Suprapubic skin (tissue), 4 donors: ENCODE measurements around the gene ZNF575. TPM values are rescaled to one million over a fixed set of nuclear protein-coding genes. Genes with fewer than 3 reads are reported as not detected.

Experiments used
- DNase-seq, 2 donors: peaks; one replicate each; pipeline ENCODE4 v3.0.0-alpha.2; 2019; ENCODE audit warnings: low spot score in 2 of 2
- H3K27ac ChIP-seq: fragments of 200-600 bp; sonication (generic); one replicate; pipeline ENCODE4 v1.5.1; 2019
- H3K27me3 ChIP-seq: fragments of 200-600 bp; sonication (generic); one replicate; pipeline ENCODE4 v1.5.1; 2019
- H3K36me3 ChIP-seq: fragments of 200-600 bp; sonication (generic); one replicate; pipeline ENCODE4 v1.5.1; 2019
- H3K4me1 ChIP-seq: fragments of 200-600 bp; sonication (generic); one replicate; pipeline ENCODE4 v1.5.1; 2019
- H3K4me3 ChIP-seq: fragments of 200-600 bp; sonication (generic); one replicate; pipeline ENCODE4 v1.5.1; 2019; ENCODE audit warnings: mild to moderate bottlenecking
- H3K9me3 ChIP-seq: fragments of 200-600 bp; sonication (generic); one replicate; pipeline ENCODE4 v1.5.1; 2019
- CTCF ChIP-seq, 2 donors: fragments of 200-600 bp in 1 of 2; fragments of 450-650 bp in 1 of 2; sonication (generic) in 1 of 2; IDR thresholded peaks; one replicate each; pipeline ENCODE4 v1.5.1; 2016 to 2019; ENCODE audit warnings: antibody characterized with exemption in 2 of 2, mild to moderate bottlenecking in 1 of 2, moderate library complexity in 1 of 2
- EP300 ChIP-seq: sonication (generic); formaldehyde crosslinking; IDR thresholded peaks from one replicate; pipeline ENCODE4 v1.6.1; 2017; ENCODE audit warnings: antibody characterized with exemption
- POLR2A ChIP-seq, 2 donors: fragments of 450-650 bp; IDR thresholded peaks; one replicate each; pipeline ENCODE4 v1.6.1; 2017; ENCODE audit warnings: antibody characterized with exemption in 2 of 2, mild to moderate bottlenecking in 2 of 2, moderate library complexity in 2 of 2
- POLR2AphosphoS5 ChIP-seq, 3 donors: sonication (generic); formaldehyde crosslinking; IDR thresholded peaks; one replicate each; pipeline ENCODE4 v1.6.1; 2017; ENCODE audit warnings: antibody characterized with exemption in 3 of 3
- WGBS: methylation state at CpG from one replicate; pipeline ENCODE4 v1.1.5; 2018; 5-methylcytosine and 5-hydroxymethylcytosine counted together
- total RNA-seq, 4 donors: library from RNA; depleted of rRNA; stranded (reverse); fragments of >200 nt; gene quantifications; one replicate each; pipeline ENCODE4 v1.1.0, GENCODE V29; 2016

Gene ZNF575
- total RNA-seq, 4 donors from 2014 or later, result 0.52 to 2.4 (median 0.92) TPM

DNA sequence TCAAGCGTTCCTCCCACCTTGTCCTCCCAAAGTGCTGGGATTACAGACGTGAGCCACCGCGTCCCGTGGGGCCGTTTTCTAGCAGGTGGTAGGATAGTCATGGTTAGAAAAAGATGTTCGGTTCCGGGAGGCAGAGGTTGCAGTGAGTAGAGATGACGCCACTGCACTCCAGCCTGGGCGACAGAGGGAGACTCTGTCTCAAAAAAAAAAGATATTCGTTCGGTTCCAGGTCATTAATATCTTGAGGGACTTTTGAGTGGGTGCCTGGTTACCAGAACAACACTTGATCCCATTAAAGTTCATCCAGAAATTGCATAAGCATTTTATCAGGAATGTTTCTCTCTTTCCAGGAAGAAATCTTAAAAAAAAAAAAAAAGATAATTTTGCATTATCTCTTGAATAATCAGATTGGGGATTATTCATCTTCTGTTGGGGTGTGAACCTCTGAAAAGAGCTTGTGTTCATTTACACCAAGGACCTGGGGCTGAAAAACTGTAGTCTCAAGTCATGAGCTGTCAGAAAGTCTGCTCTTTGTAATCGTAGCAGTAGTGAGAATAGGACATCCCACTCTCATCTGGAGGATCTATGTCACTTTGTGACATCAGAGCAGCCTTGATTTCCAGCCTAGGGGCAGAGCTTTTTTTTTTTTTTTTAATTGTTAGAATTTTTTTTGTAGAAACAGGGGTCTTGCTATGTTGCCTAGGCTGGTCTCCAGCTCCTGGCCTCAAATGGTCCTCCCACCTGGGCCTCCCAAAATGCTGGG lies 4.9 kb upstream of the ZNF575 start:
- Histone ChIP-seq H3K27ac (peak overlapping the region; percentile 83), H3K9me3 (no peaks in the 10 kb centered on the region), H3K4me3 (peak overlapping the region; percentile 80), H3K36me3 (no peaks in the 10 kb centered on the region), H3K27me3 (no peaks in the 10 kb centered on the region), H3K4me1 (peaks cover 63% of the 10 kb centered on the region)
- peak in 1 of 2 donors; percentile 80 for DNase-seq
- TF ChIP-seq POLR2A (IDR thresholded peaks at IDR 0.05), result no peak
- no peak for TF ChIP-seq CTCF (IDR thresholded peaks at IDR 0.05)
- no peak for TF ChIP-seq EP300
- TF ChIP-seq POLR2AphosphoS5 (IDR thresholded peaks at IDR 0.05), result no peak
- 21% methylated on average over 13 of the region's 13 CpGs for WGBS

DNA sequence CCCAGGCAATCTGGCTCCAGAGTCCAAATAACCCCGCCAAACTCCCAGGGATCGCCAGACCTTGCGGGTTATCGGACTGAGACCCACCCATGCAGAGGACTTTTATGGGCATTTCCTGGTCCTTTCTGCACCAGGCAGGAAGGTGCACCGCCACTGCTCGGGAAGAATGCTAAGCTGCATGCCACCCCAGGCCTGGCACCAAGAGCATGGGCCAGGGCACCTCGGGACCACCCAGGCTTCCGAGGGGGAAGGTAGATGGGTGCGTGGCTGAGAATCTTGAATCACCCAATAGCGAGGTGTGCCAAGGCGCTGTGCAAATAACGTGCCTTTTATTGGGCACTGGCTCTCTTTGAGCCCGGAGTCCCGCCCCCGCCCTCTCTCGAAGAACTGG lies 422 bp upstream of the ZNF575 start:
- 1% methylated on average over 12 of the region's 16 CpGs for WGBS

GRCh38 chr19:43533546-43534304 lies 737 bp downstream of the ZNF575 start:
- peak overlapping the region; percentile 74 for H3K4me3 ChIP-seq
- H3K27me3 ChIP-seq, result no peaks in the 10 kb centered on the region
- 1% methylated on average over 18 of the region's 41 CpGs for WGBS
- peaks cover 15% of the 10 kb centered on the region for H3K36me3 ChIP-seq
- peaks cover 33% of the 10 kb centered on the region for H3K4me1 ChIP-seq
- no peak for TF ChIP-seq POLR2AphosphoS5 (IDR thresholded peaks at IDR 0.05)
- no peak for TF ChIP-seq CTCF (IDR thresholded peaks at IDR 0.05)
- TF ChIP-seq POLR2A (IDR thresholded peaks at IDR 0.05), result no peak
- peak; percentile 17 for TF ChIP-seq EP300
- peak; percentile 99 to 100 for DNase-seq
- no peaks in the 10 kb centered on the region for H3K9me3 ChIP-seq
- peak overlapping the region; percentile 75 for H3K27ac ChIP-seq

More for the DNA sequence above, 422 bp upstream of the ZNF575 start:
- H3K27ac ChIP-seq, result peak overlapping the region; percentile 75
- TF ChIP-seq CTCF (IDR thresholded peaks at IDR 0.05), result no peak
- no peak for TF ChIP-seq POLR2A (IDR thresholded peaks at IDR 0.05)
- peak in 1 of 3 donors; percentile 12 for TF ChIP-seq POLR2AphosphoS5 (IDR thresholded peaks at IDR 0.05)
- H3K36me3 ChIP-seq, result peaks cover 4% of the 10 kb centered on the region
- H3K4me3 ChIP-seq, result peak overlapping the region; percentile 74
- H3K27me3 ChIP-seq, result no peaks in the 10 kb centered on the region
- no peaks in the 10 kb centered on the region for H3K9me3 ChIP-seq
- peak in 1 of 2 donors; percentile 82 for DNase-seq
- peaks cover 44% of the 10 kb centered on the region for H3K4me1 ChIP-seq

GRCh38 chr19:43534305-43534815 lies 1.4 kb downstream of the ZNF575 start:
- no peaks in the 10 kb centered on the region for H3K27me3 ChIP-seq
- peaks cover 33% of the 10 kb centered on the region for H3K4me1 ChIP-seq
- no peak for DNase-seq
- H3K4me3 ChIP-seq, result peak overlapping the region; percentile 74
- H3K27ac ChIP-seq, result peak overlapping the region; percentile 22
- no peaks in the 10 kb centered on the region for H3K9me3 ChIP-seq
- 17% methylated on average over 15 of the region's 17 CpGs for WGBS
- TF ChIP-seq EP300, result no peak
- no peak for TF ChIP-seq CTCF (IDR thresholded peaks at IDR 0.05)
- TF ChIP-seq POLR2AphosphoS5 (IDR thresholded peaks at IDR 0.05), result no peak
- no peak for TF ChIP-seq POLR2A (IDR thresholded peaks at IDR 0.05)
- peaks cover 22% of the 10 kb centered on the region for H3K36me3 ChIP-seq
